HL-60 (cell line): ENCODE results near the gene HHAT.
A peak's percentile ranks its signal among the peaks of the same experiment; 100 is the strongest.

Experiments used
- DNase-seq, 2 experiments: peaks; one replicate each; pipeline ENCODE4 v3.0.0-alpha.2; 2010 to 2020; ENCODE audit warnings: low read depth in 1 of 2, low spot score in 1 of 2
- H3K27ac ChIP-seq: fragments of 250-450 bp; sonication (Bioruptor Pico); replicated peaks from 2 replicates; pipeline ENCODE4 v1.5.1; 2020; ENCODE audit warnings: mild to moderate bottlenecking, moderate library complexity
- H3K27me3 ChIP-seq: fragments of 250-450 bp; sonication (Bioruptor Pico); 2 replicates; pipeline ENCODE4 v1.5.1; 2021; ENCODE audit warnings: mild to moderate bottlenecking, moderate library complexity; ENCODE audit not compliant: insufficient read depth, poor library complexity, severe bottlenecking
- H3K4me3 ChIP-seq: replicated peaks from 2 replicates; pipeline ENCODE4 v1.5.1; 2011; ENCODE audit warnings: mild to moderate bottlenecking, control low read depth, low read length; ENCODE audit not compliant: insufficient read depth
- GABPA ChIP-seq: IDR thresholded peaks from 2 replicates; pipeline ENCODE4 v1.6.1; 2012; ENCODE audit warnings: low read depth
- POLR2AphosphoS5 ChIP-seq: IDR thresholded peaks from 2 replicates; pipeline ENCODE4 v1.6.1; 2012; ENCODE audit warnings: low read depth
- SPI1 ChIP-seq: IDR thresholded peaks from 2 replicates; pipeline ENCODE4 v1.6.1; 2012; ENCODE audit warnings: low read depth, mild to moderate bottlenecking, borderline replicate concordance
- TF ChIP-seq, protein P1 (sequence below): IDR thresholded peaks from 2 replicates; pipeline ENCODE4 v1.6.1; 2012; ENCODE audit warnings: low read depth; ENCODE audit not compliant: insufficient replicate concordance
- TF ChIP-seq, protein P2 (sequence below): IDR thresholded peaks from one replicate; pipeline ENCODE4 v1.5.1; 2011; ENCODE audit warnings: low read length, control low read depth, inconsistent platforms; ENCODE audit not compliant: insufficient read depth

HHAT gene

DNA sequence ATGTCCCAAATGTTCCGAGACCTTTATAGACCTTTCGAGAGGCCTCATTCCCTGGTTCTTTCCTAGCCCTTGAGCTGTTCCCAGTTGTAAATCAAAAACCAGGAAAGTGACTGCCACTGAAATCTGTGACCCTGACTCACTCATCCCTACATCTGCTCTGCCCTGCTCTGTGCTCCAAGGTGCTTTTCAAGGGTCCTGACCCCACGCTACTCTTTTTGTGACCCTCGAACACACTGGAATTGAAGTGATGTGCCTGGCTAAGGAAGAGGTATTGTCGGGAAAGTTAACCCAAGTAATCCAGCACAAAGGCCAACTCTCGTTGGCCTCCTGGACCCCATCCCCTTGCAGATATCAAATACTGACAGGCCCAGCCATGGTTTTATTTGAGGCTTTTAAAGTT is 244.4 kb downstream of the HHAT start:
- TF ChIP-seq, protein P1, sequence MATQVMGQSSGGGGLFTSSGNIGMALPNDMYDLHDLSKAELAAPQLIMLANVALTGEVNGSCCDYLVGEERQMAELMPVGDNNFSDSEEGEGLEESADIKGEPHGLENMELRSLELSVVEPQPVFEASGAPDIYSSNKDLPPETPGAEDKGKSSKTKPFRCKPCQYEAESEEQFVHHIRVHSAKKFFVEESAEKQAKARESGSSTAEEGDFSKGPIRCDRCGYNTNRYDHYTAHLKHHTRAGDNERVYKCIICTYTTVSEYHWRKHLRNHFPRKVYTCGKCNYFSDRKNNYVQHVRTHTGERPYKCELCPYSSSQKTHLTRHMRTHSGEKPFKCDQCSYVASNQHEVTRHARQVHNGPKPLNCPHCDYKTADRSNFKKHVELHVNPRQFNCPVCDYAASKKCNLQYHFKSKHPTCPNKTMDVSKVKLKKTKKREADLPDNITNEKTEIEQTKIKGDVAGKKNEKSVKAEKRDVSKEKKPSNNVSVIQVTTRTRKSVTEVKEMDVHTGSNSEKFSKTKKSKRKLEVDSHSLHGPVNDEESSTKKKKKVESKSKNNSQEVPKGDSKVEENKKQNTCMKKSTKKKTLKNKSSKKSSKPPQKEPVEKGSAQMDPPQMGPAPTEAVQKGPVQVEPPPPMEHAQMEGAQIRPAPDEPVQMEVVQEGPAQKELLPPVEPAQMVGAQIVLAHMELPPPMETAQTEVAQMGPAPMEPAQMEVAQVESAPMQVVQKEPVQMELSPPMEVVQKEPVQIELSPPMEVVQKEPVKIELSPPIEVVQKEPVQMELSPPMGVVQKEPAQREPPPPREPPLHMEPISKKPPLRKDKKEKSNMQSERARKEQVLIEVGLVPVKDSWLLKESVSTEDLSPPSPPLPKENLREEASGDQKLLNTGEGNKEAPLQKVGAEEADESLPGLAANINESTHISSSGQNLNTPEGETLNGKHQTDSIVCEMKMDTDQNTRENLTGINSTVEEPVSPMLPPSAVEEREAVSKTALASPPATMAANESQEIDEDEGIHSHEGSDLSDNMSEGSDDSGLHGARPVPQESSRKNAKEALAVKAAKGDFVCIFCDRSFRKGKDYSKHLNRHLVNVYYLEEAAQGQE: no peak
- TF ChIP-seq POLR2AphosphoS5 (no peak), SPI1 (no peak), GABPA (no peak)
- TF ChIP-seq, protein P2, sequence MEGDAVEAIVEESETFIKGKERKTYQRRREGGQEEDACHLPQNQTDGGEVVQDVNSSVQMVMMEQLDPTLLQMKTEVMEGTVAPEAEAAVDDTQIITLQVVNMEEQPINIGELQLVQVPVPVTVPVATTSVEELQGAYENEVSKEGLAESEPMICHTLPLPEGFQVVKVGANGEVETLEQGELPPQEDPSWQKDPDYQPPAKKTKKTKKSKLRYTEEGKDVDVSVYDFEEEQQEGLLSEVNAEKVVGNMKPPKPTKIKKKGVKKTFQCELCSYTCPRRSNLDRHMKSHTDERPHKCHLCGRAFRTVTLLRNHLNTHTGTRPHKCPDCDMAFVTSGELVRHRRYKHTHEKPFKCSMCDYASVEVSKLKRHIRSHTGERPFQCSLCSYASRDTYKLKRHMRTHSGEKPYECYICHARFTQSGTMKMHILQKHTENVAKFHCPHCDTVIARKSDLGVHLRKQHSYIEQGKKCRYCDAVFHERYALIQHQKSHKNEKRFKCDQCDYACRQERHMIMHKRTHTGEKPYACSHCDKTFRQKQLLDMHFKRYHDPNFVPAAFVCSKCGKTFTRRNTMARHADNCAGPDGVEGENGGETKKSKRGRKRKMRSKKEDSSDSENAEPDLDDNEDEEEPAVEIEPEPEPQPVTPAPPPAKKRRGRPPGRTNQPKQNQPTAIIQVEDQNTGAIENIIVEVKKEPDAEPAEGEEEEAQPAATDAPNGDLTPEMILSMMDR: no peak
- H3K27ac ChIP-seq: no peak overlapping the region
- H3K27me3 ChIP-seq: no peaks in the 10 kb centered on the region
- no peak overlapping the region for H3K4me3 ChIP-seq
- DNase-seq: no peak

DNA sequence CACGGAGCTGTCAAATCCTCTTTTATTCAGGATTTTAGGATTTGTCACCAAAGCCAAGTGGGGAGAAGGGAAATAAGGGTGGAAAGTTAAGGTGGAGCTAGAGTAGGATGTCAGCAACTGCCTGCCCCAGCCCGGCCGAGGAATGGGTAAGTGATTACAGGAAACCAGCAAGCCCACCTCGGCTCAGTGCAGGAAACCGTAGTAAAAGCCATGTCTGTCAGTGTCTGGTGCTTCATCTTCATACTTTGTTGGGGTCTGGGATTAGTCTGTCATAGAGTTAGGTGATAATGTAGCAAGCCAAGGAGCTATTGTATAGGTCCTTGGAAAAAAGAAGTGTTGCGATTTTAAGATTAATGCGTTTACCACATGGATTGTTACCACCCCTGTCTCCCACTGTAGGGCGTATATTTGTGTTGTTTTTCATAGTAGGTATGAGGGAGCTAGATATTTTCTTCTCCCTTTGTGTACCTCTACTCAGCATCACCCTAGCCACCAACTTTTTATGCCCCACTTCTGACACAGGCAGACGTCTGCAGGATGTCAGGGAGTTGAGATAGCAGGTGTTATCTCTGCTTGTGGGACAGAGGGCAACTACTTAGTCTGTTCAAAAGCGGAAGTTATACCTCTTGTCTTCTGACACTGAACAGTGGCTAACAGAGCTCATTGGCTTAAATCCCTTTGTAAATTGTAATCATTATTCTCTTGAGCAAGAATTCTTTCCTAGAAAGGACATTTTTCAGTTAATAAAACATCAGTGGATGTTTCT is 253.7 kb downstream of the HHAT start:
- no peak overlapping the region for H3K27ac ChIP-seq
- no peak overlapping the region for H3K4me3 ChIP-seq
- DNase-seq: no peak
- TF ChIP-seq POLR2AphosphoS5 (no peak), GABPA (no peak), SPI1 (no peak)
- TF ChIP-seq, protein P2: no peak
- TF ChIP-seq, protein P1: no peak
- H3K27me3 ChIP-seq: peaks cover 3% of the 10 kb centered on the region

DNA sequence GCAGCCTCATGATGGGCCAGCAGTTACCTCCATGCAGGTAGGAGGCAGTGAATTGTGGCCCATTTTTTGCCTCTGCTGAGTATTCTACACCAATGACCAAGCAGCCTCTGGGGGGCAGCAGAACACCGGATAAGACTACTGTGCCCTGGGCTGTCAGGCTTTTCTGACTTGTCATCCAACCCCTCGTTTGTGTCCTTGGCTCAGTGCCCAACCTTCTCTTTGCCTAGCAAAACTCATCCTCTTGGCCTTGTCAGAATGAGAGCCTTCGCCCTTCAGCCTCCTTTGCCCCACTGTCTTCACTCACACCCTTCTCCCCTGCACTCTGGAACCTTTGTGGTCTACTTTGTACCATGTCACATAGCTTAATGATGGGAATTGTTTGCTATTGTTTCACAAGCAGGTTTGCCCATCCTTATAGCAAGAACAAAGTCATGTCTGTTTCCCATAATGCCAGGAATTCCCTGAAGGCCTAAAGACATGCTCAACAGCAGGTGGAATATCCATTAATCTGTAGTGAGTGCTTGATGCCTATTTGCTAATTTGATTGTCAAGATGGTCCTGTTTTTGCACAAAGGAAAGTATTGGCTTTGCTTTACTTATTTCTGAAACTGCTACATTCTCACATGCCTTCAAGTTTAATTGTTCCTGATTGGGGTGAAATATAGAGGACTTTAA is 255.9 kb downstream of the HHAT start:
- no peak overlapping the region for H3K4me3 ChIP-seq
- peak; percentile 21 to 69 for DNase-seq
- H3K27me3 ChIP-seq: peaks cover 3% of the 10 kb centered on the region
- H3K27ac ChIP-seq: no peak overlapping the region
- TF ChIP-seq, protein P2: peak; percentile 52
- TF ChIP-seq, protein P1: no peak
- TF ChIP-seq GABPA: no peak
- TF ChIP-seq POLR2AphosphoS5: no peak
- no peak for TF ChIP-seq SPI1
